ENCODE results near the gene ADAMTS3. TPM values are rescaled to one million over a fixed set of nuclear protein-coding genes. Genes with fewer than 3 reads are reported as not detected.

Gene ADAMTS3
- polyA plus RNA-seq, 1 donor (not counting 4 experiments of a cell fraction or from before 2014, with no cell fraction given): 0.09 TPM

DNA sequence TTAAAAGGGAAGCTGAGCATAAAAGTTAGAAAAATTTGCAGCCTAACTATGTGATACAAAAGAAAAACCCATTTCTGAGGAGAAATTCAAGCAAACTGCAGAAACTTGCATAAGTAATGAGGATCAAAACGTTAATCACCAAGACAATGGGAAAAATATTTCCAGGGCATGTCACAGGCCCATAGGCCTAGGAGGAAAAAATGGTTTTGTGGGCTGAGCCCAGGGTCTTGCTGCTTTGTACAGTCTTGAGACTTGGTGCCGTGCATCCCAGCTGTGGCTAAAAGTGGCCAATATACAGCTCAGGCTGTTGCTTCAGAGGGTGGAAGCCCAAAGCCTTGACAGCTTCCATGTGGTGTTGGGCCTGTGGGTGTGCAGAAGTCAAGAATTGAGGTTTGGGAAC is 37.7 kb upstream of the ADAMTS3 start:
- Histone ChIP-seq H4K20me1 (ENCODE audit: control insufficient read depth, extremely low read depth, insufficient read depth, low read length) (no peaks in the 10 kb centered on the region), H3K9ac (ENCODE audit: control insufficient read depth, extremely low read depth, insufficient read depth, low read length) (no peak overlapping the region), H3K4me2 (ENCODE audit: control insufficient read depth, extremely low read depth, insufficient read depth, low read depth, low read length) (no peak overlapping the region), H2AFZ (ENCODE audit: control insufficient read depth, low read length) (no peak overlapping the region), H3K4me3 (ENCODE audit: control insufficient read depth in 2 of 3, extremely low read depth in 1 of 3, insufficient read depth in 2 of 3, low read depth in 1 of 3, low read length in 3 of 3) (no peak overlapping the region), H3K79me2 (ENCODE audit: control insufficient read depth, insufficient read depth, low read length) (no peaks in the 10 kb centered on the region), H3K36me3 (ENCODE audit: control insufficient read depth in 2 of 2, extremely low read depth in 1 of 2, insufficient read depth in 2 of 2, low read length in 2 of 2) (no peaks in the 10 kb centered on the region), H3K27me3 (ENCODE audit: control insufficient read depth, extremely low read depth, insufficient read depth, low read length) (no peaks in the 10 kb centered on the region), H3K27ac (ENCODE audit: control insufficient read depth, insufficient read depth, low read length) (no peak overlapping the region), H3K9me1 (ENCODE audit: control insufficient read depth, extremely low read depth, insufficient read depth, low read length) (no peaks in the 10 kb centered on the region), H3K9me3 (ENCODE audit: control insufficient read depth, low read depth, low read length) (no peaks in the 10 kb centered on the region), H3K4me1 (ENCODE audit: control insufficient read depth, extremely low read depth, insufficient read depth, low read length) (no peaks in the 10 kb centered on the region)
- no peak for DNase-seq (ENCODE audit: low read depth, low spot score)
- no peak for FAIRE-seq
- dilution Hi-C loops (cut with MboI; ENCODE audit: extremely low pct_ligation_motif_present, low sequenced_read_pairs): no loop called here
- TF ChIP-seq EZH2 (IDR thresholded peaks at IDR 0.05; ENCODE audit: low read length): no peak
- no peak for TF ChIP-seq CTCF (optimal IDR thresholded peaks at IDR 0.05 in 1 of 3, IDR thresholded peaks at IDR 0.05 in 1 of 3, conservative IDR thresholded peaks at IDR 0.05 in 1 of 3; ENCODE audit: extremely low read depth in 1 of 3, insufficient read depth in 2 of 3, low read length in 3 of 3)

- TF ChIP-seq CTCF (optimal IDR thresholded peaks at IDR 0.05 in 1 of 3, IDR thresholded peaks at IDR 0.05 in 1 of 3, conservative IDR thresholded peaks at IDR 0.05 in 1 of 3; ENCODE audit: extremely low read depth in 1 of 3, insufficient read depth in 2 of 3, low read length in 3 of 3) (no peak), EZH2 (IDR thresholded peaks at IDR 0.05; ENCODE audit: low read length) (no peak)
- Histone ChIP-seq H3K9me1 (ENCODE audit: control insufficient read depth, extremely low read depth, insufficient read depth, low read length) (no peaks in the 10 kb centered on the region), H3K4me3 (ENCODE audit: control insufficient read depth in 2 of 3, extremely low read depth in 1 of 3, insufficient read depth in 2 of 3, low read depth in 1 of 3, low read length in 3 of 3) (no peak overlapping the region), H3K4me1 (ENCODE audit: control insufficient read depth, extremely low read depth, insufficient read depth, low read length) (no peaks in the 10 kb centered on the region), H3K9me3 (ENCODE audit: control insufficient read depth, low read depth, low read length) (no peaks in the 10 kb centered on the region), H3K4me2 (ENCODE audit: control insufficient read depth, extremely low read depth, insufficient read depth, low read depth, low read length) (no peak overlapping the region), H4K20me1 (ENCODE audit: control insufficient read depth, extremely low read depth, insufficient read depth, low read length) (no peaks in the 10 kb centered on the region), H3K36me3 (ENCODE audit: control insufficient read depth in 2 of 2, extremely low read depth in 1 of 2, insufficient read depth in 2 of 2, low read length in 2 of 2) (no peaks in the 10 kb centered on the region), H3K79me2 (ENCODE audit: control insufficient read depth, insufficient read depth, low read length) (no peaks in the 10 kb centered on the region), H2AFZ (ENCODE audit: control insufficient read depth, low read length) (no peak overlapping the region), H3K27ac (ENCODE audit: control insufficient read depth, insufficient read depth, low read length) (no peak overlapping the region), H3K9ac (ENCODE audit: control insufficient read depth, extremely low read depth, insufficient read depth, low read length) (no peak overlapping the region), H3K27me3 (ENCODE audit: control insufficient read depth, extremely low read depth, insufficient read depth, low read length) (no peaks in the 10 kb centered on the region)
- DNase-seq (ENCODE audit: low read depth, low spot score) (no peak), FAIRE-seq (no peak)
- dilution Hi-C loops (cut with MboI; ENCODE audit: extremely low pct_ligation_motif_present, low sequenced_read_pairs): no loop called here
Measured at GRCh38 chr4:72604324-72604723, 35.3 kb upstream of the ADAMTS3 start.

Data from keratinocyte (primary cell).